GM19395 (cell line): Measurements from ENCODE around the gene SMIM20.

Experiments
- ATAC-seq: cut with Tn5 transposase; IDR thresholded peaks from one replicate; pipeline ENCODE4 v1.9.1; 2021; ENCODE audit warnings: mild to moderate bottlenecking, moderate library complexity; ENCODE audit not compliant: unreplicated experiment

SMIM20 gene

DNA sequence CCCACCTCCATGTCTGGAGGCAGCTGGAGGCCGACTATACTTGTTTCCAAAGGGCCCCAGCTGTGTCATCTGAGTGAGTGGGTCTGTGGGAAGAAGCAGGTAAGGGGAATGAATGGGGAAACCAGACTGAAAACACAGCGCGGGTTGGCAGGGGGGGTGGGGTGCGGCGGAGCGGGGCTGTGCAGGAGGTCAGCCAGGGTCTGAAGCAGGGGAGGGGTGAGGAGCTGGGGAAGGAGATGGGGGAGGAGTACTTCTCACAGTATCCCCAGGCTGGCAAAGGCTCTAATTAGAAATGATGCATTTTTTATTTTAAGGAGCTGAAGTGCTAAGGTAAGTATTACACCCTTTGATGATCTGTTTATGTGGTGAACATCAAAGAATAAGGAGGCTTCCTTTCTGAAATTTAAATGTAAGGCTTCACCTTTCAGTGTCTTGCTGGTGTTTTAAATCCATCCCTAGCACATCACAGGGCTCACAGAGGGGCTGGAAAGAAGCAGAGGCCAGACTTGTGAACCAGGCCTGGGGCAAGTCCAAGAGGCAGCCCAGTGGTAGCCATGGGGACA is 37.5 kb downstream of the SMIM20 start:
- ATAC-seq = no peak

DNA sequence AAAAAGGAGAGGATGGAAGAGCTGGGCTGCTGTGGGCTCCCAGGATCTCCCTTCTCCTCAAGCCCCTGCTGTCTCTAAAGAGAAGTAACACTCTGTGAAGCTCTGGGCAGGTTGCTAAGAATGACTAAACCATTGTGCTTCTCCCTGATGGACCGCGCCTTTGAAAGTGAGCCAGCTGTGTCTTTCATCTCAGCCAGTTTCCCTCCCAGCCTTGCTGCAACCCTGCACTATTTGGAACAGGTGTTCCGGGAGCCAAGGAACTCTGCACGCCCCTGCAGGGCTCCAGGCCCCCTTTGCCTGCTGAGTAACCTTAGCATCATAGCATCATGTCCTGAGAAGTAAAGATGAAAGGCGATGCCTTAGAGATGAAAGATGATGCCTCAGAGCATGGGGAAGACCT is 39.7 kb downstream of the SMIM20 start:
- ATAC-seq = no peak

GRCh38 chr4:25954293-25954904 is 40.4 kb downstream of the SMIM20 start:
- no peak for ATAC-seq

- no peak for ATAC-seq
These were observed 41.7 kb downstream of the SMIM20 start for GRCh38 chr4:25955705-25956104.

DNA sequence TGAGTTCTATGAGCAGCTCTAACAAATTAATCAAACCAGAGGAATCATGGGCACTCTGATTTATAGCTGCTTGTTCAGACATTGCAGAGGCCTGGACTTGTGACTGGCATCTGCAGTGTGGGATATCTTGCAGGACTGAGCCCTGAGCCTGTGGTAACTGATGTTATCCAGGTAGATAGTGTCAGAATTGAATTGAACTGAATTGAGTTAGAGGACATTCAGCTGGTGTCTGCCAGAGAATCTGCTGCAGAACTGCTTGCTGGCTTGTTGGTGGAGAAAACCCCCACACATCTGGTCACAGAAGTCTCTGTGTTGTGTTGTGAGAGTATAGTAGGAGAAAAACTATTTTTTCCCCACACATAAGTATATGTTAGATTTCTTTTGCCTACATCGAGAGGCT is 42.2 kb downstream of the SMIM20 start:
- ATAC-seq = no peak

- ATAC-seq = no peak
These were observed 44.1 kb downstream of the SMIM20 start for GRCh38 chr4:25958110-25958509.

DNA sequence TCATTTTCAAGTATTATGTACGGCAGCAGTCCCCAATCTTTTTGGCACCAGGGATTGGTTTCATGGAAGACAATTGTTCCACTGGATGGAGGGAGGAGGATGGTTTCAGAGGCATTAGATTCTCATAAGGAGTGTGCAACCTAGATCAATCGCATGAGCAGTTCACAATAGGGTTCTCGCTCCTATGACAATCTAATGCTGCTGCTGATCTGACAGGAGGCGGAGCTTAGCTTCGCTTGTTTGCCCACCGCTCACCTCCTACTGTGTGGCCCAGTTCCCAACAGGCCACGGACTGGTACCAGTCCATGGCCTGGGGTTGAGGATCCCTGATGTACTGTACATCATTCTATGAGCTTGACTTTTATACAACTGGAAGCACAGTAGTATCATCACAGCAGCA is 48.4 kb downstream of the SMIM20 start:
- ATAC-seq = no peak

DNA sequence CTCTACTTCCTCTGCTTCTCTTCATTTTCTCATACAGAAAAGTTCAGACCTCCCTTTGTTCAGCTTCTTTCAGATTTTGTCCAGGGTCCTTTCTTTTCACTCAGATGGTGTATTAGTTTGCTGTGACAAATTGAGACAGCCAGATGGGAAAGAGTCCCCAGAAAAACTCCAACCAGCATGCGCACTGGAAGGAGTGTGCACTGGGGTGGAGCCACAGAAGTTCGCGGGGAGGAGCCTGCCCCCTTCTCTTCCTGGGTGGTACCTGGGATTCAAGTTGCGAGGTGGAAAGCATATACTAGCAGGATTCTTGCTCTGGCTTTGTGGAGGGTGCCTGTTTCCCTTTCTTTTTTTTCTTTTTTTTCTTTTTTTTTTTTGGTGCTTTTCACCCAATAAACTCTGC is 51.6 kb downstream of the SMIM20 start:
- ATAC-seq = no peak

GRCh38 chr4:25966171-25966570 is 52.2 kb downstream of the SMIM20 start:
- ATAC-seq = no peak

GRCh38 chr4:25969374-25970155 is 55.5 kb downstream of the SMIM20 start:
- ATAC-seq = no peak

- peak; percentile 84 for ATAC-seq
These were observed 56.2 kb downstream of the SMIM20 start for GRCh38 chr4:25970226-25970675.

DNA sequence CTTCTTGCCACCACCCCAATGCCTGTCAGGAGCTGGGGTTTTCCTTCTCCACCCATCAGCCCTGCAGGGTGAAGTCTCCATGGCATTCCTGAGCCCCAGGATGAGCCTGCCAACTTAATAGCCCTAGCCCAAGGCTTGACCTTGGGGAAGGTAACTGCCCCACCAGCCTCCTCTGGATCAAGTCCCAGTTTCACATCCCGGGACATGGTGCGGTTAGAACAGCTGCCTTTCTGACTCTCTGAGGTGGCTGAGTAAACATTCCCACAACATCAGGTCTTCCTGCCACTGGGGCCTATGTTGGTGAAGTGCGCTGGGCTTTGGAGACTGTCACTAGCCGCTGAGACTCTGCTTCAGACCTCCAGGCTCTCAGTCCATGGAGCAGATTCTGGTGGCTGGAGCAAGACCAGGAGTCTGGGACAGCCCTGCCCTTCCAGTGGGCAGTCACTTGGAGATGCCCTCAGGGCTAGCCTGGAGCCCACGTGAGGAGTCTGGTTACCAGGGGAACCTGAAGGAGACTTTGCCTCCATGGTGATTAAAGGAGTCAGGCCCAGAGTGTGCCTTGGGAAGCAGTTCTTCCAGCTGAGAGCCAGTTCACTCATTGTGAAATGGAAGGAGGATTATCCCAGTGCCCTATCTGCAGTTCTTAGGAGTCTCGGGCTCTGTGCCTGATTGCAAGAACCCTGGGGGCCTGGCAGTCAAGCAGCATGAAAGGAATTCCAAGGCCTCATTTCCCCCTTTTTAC is 56.8 kb downstream of the SMIM20 start:
- ATAC-seq = no peak

GRCh38 chr4:25972366-25972765 is 58.3 kb downstream of the SMIM20 start:
- ATAC-seq = no peak

GRCh38 chr4:25972984-25973745 is 59.1 kb downstream of the SMIM20 start:
- no peak for ATAC-seq

GRCh38 chr4:25976780-25977179 is 62.8 kb downstream of the SMIM20 start:
- no peak for ATAC-seq

DNA sequence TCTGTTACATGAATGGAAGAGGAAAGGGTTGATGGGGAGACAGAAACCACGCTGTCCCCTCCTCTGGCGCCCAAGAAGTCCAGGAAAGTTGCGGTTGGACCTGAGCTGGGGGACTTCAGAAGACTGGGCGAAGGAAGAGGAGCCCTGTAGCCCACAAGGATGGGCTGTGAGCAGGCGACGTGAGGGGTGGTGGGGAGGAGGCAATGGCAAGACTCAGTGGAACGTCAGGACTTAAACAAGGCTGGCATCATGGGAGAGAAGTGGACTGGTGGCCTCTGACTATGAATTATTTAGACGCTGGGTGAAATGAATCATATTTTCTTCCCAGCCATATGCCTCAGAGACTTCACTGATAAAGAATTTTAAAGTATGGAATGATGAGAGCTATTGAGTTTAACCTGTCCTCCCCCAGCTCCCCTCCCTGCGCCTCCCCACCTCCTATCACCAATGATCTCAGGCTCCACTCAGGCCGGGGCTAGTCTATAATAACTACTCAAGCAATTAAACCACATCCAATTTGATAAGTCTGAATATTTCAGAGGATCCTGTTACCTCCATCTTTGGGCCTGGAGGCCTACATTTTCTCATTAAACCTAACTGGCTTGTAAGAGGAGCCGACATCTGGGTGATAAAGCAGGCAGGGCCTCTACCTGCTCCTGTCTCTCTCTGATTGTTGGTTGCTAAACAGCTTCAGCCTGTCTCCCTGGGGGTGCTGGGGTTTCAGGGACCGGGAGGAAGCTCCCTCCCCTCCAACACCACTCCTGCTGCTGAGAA is 63.6 kb downstream of the SMIM20 start:
- ATAC-seq = no peak

GRCh38 chr4:25978327-25978726 is 64.3 kb downstream of the SMIM20 start:
- ATAC-seq = no peak
